Measurements from ENCODE around the gene VDAC2. TPM values are rescaled to one million over a fixed set of nuclear protein-coding genes. Genes with fewer than 3 reads are reported as not detected.

Gene VDAC2
- total and polyA plus RNA-seq, 2 experiments from 2014 or later = 242 to 311 TPM

- H3K27ac Mint-ChIP-seq = no peak overlapping the region
- no peak overlapping the region for H3K4me3 Mint-ChIP-seq
- H3K27me3 Mint-ChIP-seq (ENCODE audit: insufficient read depth, low read depth, poor library complexity) = peaks cover 7% of the 10 kb centered on the region
- TF ChIP-seq ZNF114 (CRISPR knock-in tag; IDR thresholded peaks at IDR 0.05) (no peak), ZNF462 (CRISPR knock-in tag; IDR thresholded peaks at IDR 0.05) (no peak), NANOG (IDR thresholded peaks at IDR 0.05; ENCODE audit: borderline replicate concordance) (no peak), STAT1 (IDR thresholded peaks at IDR 0.05; ENCODE audit: unreplicated experiment) (no peak), CREB1 (CRISPR knock-in tag; IDR thresholded peaks at IDR 0.05; ENCODE audit: low read depth) (no peak), ZNF331 (CRISPR knock-in tag; IDR thresholded peaks at IDR 0.05; ENCODE audit: low read depth) (no peak), JUNB (IDR thresholded peaks at IDR 0.05; ENCODE audit: unreplicated experiment) (no peak)
- Histone ChIP-seq H3K4me3 (no peak overlapping the region), H3K9me2 (ENCODE audit: insufficient read depth) (no peaks in the 10 kb centered on the region), H3K4me2 (no peak overlapping the region), H3K4me1 (ENCODE audit: insufficient read depth) (no peaks in the 10 kb centered on the region), H3K27me3 (ENCODE audit: insufficient read depth) (no peaks in the 10 kb centered on the region), H3K36me3 (ENCODE audit: insufficient read depth) (no peaks in the 10 kb centered on the region), H3K27ac (ENCODE audit: low read depth) (no peak overlapping the region), H2AFZ (no peak overlapping the region), H3F3A (replicated peaks; ENCODE audit: low read depth) (no peaks in the 10 kb centered on the region), H4K20me1 (replicated peaks; ENCODE audit: insufficient read depth) (no peaks in the 10 kb centered on the region), H3K79me2 (replicated peaks; ENCODE audit: insufficient read depth) (no peaks in the 10 kb centered on the region)
- peaks cover 39% of the 10 kb centered on the region for H3K9me3 Mint-ChIP-seq
- ATAC-seq (no peak), DNase-seq (ENCODE audit: low spot score) (no peak)
- peaks cover 15% of the 10 kb centered on the region; the same call in 2 of the 3 replicates for H3K36me3 Mint-ChIP-seq (ENCODE audit: low read depth)
- no peaks in the 10 kb centered on the region for H3K4me1 Mint-ChIP-seq
Observed at GRCh38 chr10:75254739-75255138, 44.1 kb downstream of the VDAC2 start.

- 0 out of 3 replicates have a peak, but pooled peaks cover 2% of the 10 kb centered on the region for H3K36me3 Mint-ChIP-seq (ENCODE audit: low read depth)
- no peak overlapping the region for H3K4me2 ChIP-seq
- H3K9me3 Mint-ChIP-seq = peaks cover 5% of the 10 kb centered on the region; the same call in 2 of the 3 replicates
- no peaks in the 10 kb centered on the region for H4K20me1 ChIP-seq (replicated peaks; ENCODE audit: insufficient read depth)
- no peaks in the 10 kb centered on the region for H3F3A ChIP-seq (replicated peaks; ENCODE audit: low read depth)
- H3K27ac ChIP-seq (ENCODE audit: low read depth) = no peak overlapping the region
- H3K4me3 Mint-ChIP-seq = no peak overlapping the region
- H3K27me3 ChIP-seq (ENCODE audit: insufficient read depth) = no peaks in the 10 kb centered on the region
- DNase-seq (ENCODE audit: low spot score) (no peak), ATAC-seq (no peak)
- no peaks in the 10 kb centered on the region for H3K4me1 ChIP-seq (ENCODE audit: insufficient read depth)
- H3K4me3 ChIP-seq = no peak overlapping the region
- peaks cover 3% of the 10 kb centered on the region; the same call in 2 of the 3 replicates for H3K4me1 Mint-ChIP-seq
- no peaks in the 10 kb centered on the region for H3K9me2 ChIP-seq (ENCODE audit: insufficient read depth)
- H3K79me2 ChIP-seq (replicated peaks; ENCODE audit: insufficient read depth) = no peaks in the 10 kb centered on the region
- H3K27me3 Mint-ChIP-seq (ENCODE audit: insufficient read depth, low read depth, poor library complexity) = peaks cover 5% of the 10 kb centered on the region
- H2AFZ ChIP-seq = no peak overlapping the region
- H3K27ac Mint-ChIP-seq = no peak overlapping the region
- no peaks in the 10 kb centered on the region for H3K36me3 ChIP-seq (ENCODE audit: insufficient read depth)
- no peak for TF ChIP-seq NANOG (IDR thresholded peaks at IDR 0.05; ENCODE audit: borderline replicate concordance)
- TF ChIP-seq CREB1 (CRISPR knock-in tag; IDR thresholded peaks at IDR 0.05; ENCODE audit: low read depth) = no peak
- TF ChIP-seq ZNF462 (CRISPR knock-in tag; IDR thresholded peaks at IDR 0.05) = no peak
Observed at GRCh38 chr10:75260990-75261389, 50.4 kb downstream of the VDAC2 start.

All from GM23338 (cell line).